ENCODE data around the gene NT5C2. TPM values are rescaled to one million over a fixed set of nuclear protein-coding genes. Genes with fewer than 3 reads are reported as not detected.
"Not testable (repeated sequence)": the region's sequence is repeated elsewhere in the genome, so short reads cannot be mapped to it uniquely, and the experiment has no call there.

Gene NT5C2
- total RNA-seq, 1 experiment from 2014 or later, result 52.2 TPM

- POLR2A ChIA-PET, result interaction anchor here (0.6 to 1.2 kb wide), 2 partner anchors 476 to 810 kb away, joined by 3 read pairs; no protein-coding TSS in a partner anchor
- no TSS peak for BruUV-seq (replicated peaks)
- peaks cover 44% of the 10 kb centered on the region for H3K4me1 Mint-ChIP-seq (ENCODE audit: insufficient read depth, unreplicated experiment)
- no peak for TF ChIP-seq CTCF (IDR thresholded peaks at IDR 0.05; ENCODE audit: unreplicated experiment)
- H3K9me3 Mint-ChIP-seq (ENCODE audit: unreplicated experiment), result no peaks in the 10 kb centered on the region
- intact Hi-C loops (cut with micrococcal nuclease), result no loop called here
- peak overlapping the region; percentile 46 for H3K27ac Mint-ChIP-seq (ENCODE audit: low read depth, unreplicated experiment)
- CTCF ChIA-PET, result interaction anchor here (0.8 kb wide), 2 partner anchors 56 to 61 kb away, joined by 3 read pairs; no protein-coding TSS in a partner anchor
- no peak for DNase-seq (ENCODE audit: unreplicated experiment)
- H3K4me3 Mint-ChIP-seq (ENCODE audit: unreplicated experiment), result no peak overlapping the region
- peaks cover 10% of the 10 kb centered on the region for H3K36me3 Mint-ChIP-seq (ENCODE audit: insufficient read depth, unreplicated experiment)
- no peaks in the 10 kb centered on the region for H3K27me3 Mint-ChIP-seq (ENCODE audit: insufficient read depth, unreplicated experiment)
These were observed 4.2 kb downstream of the NT5C2 start for GRCh38 chr10:103188853-103189252.

- DNase-seq (ENCODE audit: unreplicated experiment), result no peak
- Mint-ChIP-seq H3K27me3 (ENCODE audit: insufficient read depth, unreplicated experiment) (no peaks in the 10 kb centered on the region), H3K9me3 (ENCODE audit: unreplicated experiment) (no peaks in the 10 kb centered on the region), H3K4me1 (ENCODE audit: insufficient read depth, unreplicated experiment) (peaks cover 30% of the 10 kb centered on the region), H3K4me3 (ENCODE audit: unreplicated experiment) (no peak overlapping the region), H3K36me3 (ENCODE audit: insufficient read depth, unreplicated experiment) (peaks cover 10% of the 10 kb centered on the region), H3K27ac (ENCODE audit: low read depth, unreplicated experiment) (no peak overlapping the region)
- ChIA-PET POLR2A (interaction anchor here (0.6 to 2.5 kb wide), 8 partner anchors 9 to 185 kb away, joined by 3 to 8 read pairs (median 3); no protein-coding TSS in a partner anchor), CTCF (interaction anchor here (0.5 to 2.2 kb wide), 2 partner anchors 59 to 163 kb away, joined by 3 to 8 read pairs; no protein-coding TSS in a partner anchor)
- TF ChIP-seq CTCF (IDR thresholded peaks at IDR 0.05; ENCODE audit: unreplicated experiment), result no peak
- intact Hi-C loops (cut with micrococcal nuclease), result no loop called here
- BruUV-seq (replicated peaks), result no TSS peak
These were observed 6.9 kb downstream of the NT5C2 start for GRCh38 chr10:103186128-103186527.

GRCh38 chr10:103184615-103185014, 8.5 kb downstream of the NT5C2 start:
- intact Hi-C loops (cut with micrococcal nuclease), result no loop called here
- no peak for DNase-seq (ENCODE audit: unreplicated experiment)
- Mint-ChIP-seq H3K36me3 (ENCODE audit: insufficient read depth, unreplicated experiment) (peaks cover 16% of the 10 kb centered on the region), H3K4me1 (ENCODE audit: insufficient read depth, unreplicated experiment) (peaks cover 20% of the 10 kb centered on the region), H3K27me3 (ENCODE audit: insufficient read depth, unreplicated experiment) (no peaks in the 10 kb centered on the region), H3K27ac (ENCODE audit: low read depth, unreplicated experiment) (peak overlapping the region; percentile 52), H3K4me3 (ENCODE audit: unreplicated experiment) (peak overlapping the region; percentile 22), H3K9me3 (ENCODE audit: unreplicated experiment) (no peaks in the 10 kb centered on the region)
- BruUV-seq (replicated peaks), result no TSS peak
- ChIA-PET POLR2A (interaction anchor here (0.7 to 3.4 kb wide), 9 partner anchors 8 to 258 kb away, joined by 3 to 21 read pairs (median 5); partner anchors contain the start of gene NT5C2), CTCF (interaction anchor here (1.1 to 2.2 kb wide), 2 partner anchors 12 to 60 kb away, joined by 3 to 8 read pairs; no protein-coding TSS in a partner anchor)
- no peak for TF ChIP-seq CTCF (IDR thresholded peaks at IDR 0.05; ENCODE audit: unreplicated experiment)

GRCh38 chr10:103183991-103184451, 9.1 kb downstream of the NT5C2 start:
- DNase-seq (ENCODE audit: unreplicated experiment); BruUV-seq (replicated peaks); H3K27me3 Mint-ChIP-seq (ENCODE audit: insufficient read depth, unreplicated experiment); H3K9me3 Mint-ChIP-seq (ENCODE audit: unreplicated experiment); intact Hi-C loops (cut with micrococcal nuclease): not testable (repeated sequence)
- Mint-ChIP-seq H3K27ac (ENCODE audit: low read depth, unreplicated experiment) (peak overlapping the region; percentile 52), H3K36me3 (ENCODE audit: insufficient read depth, unreplicated experiment) (peaks cover 21% of the 10 kb centered on the region), H3K4me1 (ENCODE audit: insufficient read depth, unreplicated experiment) (peaks cover 20% of the 10 kb centered on the region), H3K4me3 (ENCODE audit: unreplicated experiment) (peak overlapping the region; percentile 22)
- POLR2A ChIA-PET, result interaction anchor here (0.7 to 3.4 kb wide), 6 partner anchors 8 to 258 kb away, joined by 3 to 21 read pairs (median 5); partner anchors contain the start of gene NT5C2
- CTCF ChIA-PET, result interaction anchor here (2.2 kb wide), 1 partner anchor 61 kb away, joined by 8 read pairs; no protein-coding TSS in a partner anchor
